ENCODE data around the gene RABGAP1L.

DNA sequence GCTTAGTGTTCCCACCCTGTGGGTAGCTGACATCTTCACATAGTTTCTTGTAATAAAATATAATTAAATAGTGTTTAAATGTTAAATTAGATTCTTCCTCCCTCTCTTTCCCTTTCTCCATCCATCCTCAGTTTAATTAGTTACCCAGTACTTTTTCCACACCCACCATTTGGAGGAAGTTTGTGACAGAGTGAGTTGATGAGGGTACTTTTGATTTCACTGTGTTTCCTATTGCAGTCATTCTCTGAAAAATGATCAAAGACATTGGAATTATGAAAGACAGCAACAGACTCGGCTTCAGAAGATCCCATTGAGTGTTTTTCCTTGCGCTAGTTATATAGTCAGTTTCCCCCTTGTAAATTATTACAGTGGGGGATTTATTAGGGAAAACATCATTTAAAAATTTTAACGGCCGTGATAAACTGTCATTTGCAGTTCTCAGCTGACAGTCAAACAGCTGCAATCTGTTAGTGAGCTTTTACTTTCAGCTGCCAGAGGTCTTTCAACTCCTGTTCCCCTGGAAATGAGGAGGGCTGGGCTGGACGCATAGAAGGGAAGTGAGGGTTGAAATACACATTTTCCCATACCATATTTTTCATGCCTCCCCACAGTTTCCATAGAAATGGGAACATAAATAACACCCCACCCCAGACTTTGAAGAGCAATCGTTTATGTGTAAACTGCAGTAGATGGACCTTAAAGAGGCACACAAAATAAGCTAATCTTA, 779.1 kb downstream of the RABGAP1L start:
- TF ChIP-seq YY1 (IDR thresholded peaks at IDR 0.05; ENCODE audit: insufficient read depth, insufficient read length) = no peak
- TF ChIP-seq SUZ12 (IDR thresholded peaks at IDR 0.05; ENCODE audit: extremely low read depth, insufficient read depth, insufficient read length) = no peak

Measured in NT2/D1 (cell line).